Osteocyte (in vitro differentiated cells): ENCODE results near the gene CADPS2. TPM values are rescaled to one million over a fixed set of nuclear protein-coding genes. Genes with fewer than 3 reads are reported as not detected.

Source experiments
- DNase-seq: peaks from one replicate; pipeline ENCODE4 v3.0.0; 2021; ENCODE audit warnings: mixed read lengths; ENCODE audit not compliant: unreplicated experiment; ENCODE audit errors: extremely low spot score
- H3K27ac Mint-ChIP-seq: one replicate; pipeline ENCODE4 v1.8.0; 2021; ENCODE audit warnings: mild to moderate bottlenecking, mixed read lengths; ENCODE audit not compliant: unreplicated experiment
- H3K27me3 Mint-ChIP-seq: one replicate; pipeline ENCODE4 v1.8.0; 2021; ENCODE audit warnings: mixed read lengths; ENCODE audit not compliant: unreplicated experiment
- H3K36me3 Mint-ChIP-seq: one replicate; pipeline ENCODE4 v1.8.0; 2021; ENCODE audit warnings: mixed read lengths; ENCODE audit not compliant: unreplicated experiment
- H3K4me1 Mint-ChIP-seq: one replicate; pipeline ENCODE4 v1.8.0; 2021; ENCODE audit warnings: mixed read lengths; ENCODE audit not compliant: unreplicated experiment
- H3K4me3 Mint-ChIP-seq: one replicate; pipeline ENCODE4 v1.8.0; 2021; ENCODE audit warnings: mild to moderate bottlenecking, moderate library complexity, mixed read lengths; ENCODE audit not compliant: unreplicated experiment
- H3K9me3 Mint-ChIP-seq: one replicate; pipeline ENCODE4 v1.8.0; 2021; ENCODE audit warnings: mixed read lengths; ENCODE audit not compliant: unreplicated experiment
- CTCF ChIP-seq: fragments of 200-600 bp; sonication (generic); IDR thresholded peaks from 2 replicates; pipeline ENCODE4 v1.5.0; 2021; ENCODE audit warnings: antibody characterized with exemption, mild to moderate bottlenecking, moderate library complexity
- total RNA-seq: library from RNA; stranded (reverse); gene quantifications from 2 replicates; pipeline ENCODE4 v1.2.1, GENCODE V29; 2021

CADPS2 gene
- total RNA-seq, 1 donor from 2014 or later: 0.81 TPM

- Mint-ChIP-seq H3K27me3 (no peaks in the 10 kb centered on the region), H3K36me3 (no peaks in the 10 kb centered on the region), H3K4me3 (no peak overlapping the region), H3K9me3 (no peaks in the 10 kb centered on the region), H3K27ac (no peak overlapping the region), H3K4me1 (no peaks in the 10 kb centered on the region)
- no peak for TF ChIP-seq CTCF
- no peak for DNase-seq
Observed at GRCh38 chr7:122902751-122903495, 16.7 kb upstream of the CADPS2 start.

GRCh38 chr7:122901250-122901649 is 15.0 kb upstream of the CADPS2 start:
- no peaks in the 10 kb centered on the region for H3K27me3 Mint-ChIP-seq

GRCh38 chr7:122896509-122896908 is 10.2 kb upstream of the CADPS2 start:
- no peak for TF ChIP-seq CTCF
- Mint-ChIP-seq H3K4me3 (no peak overlapping the region), H3K4me1 (no peaks in the 10 kb centered on the region), H3K36me3 (no peaks in the 10 kb centered on the region), H3K27ac (no peak overlapping the region), H3K27me3 (peaks cover 1% of the 10 kb centered on the region), H3K9me3 (no peaks in the 10 kb centered on the region)
- DNase-seq: no peak

More at GRCh38 chr7:122901250-122901649, 15.0 kb upstream of the CADPS2 start:
- Mint-ChIP-seq H3K27ac (no peak overlapping the region), H3K36me3 (no peaks in the 10 kb centered on the region), H3K4me1 (no peaks in the 10 kb centered on the region), H3K4me3 (no peak overlapping the region), H3K9me3 (no peaks in the 10 kb centered on the region)
- no peak for TF ChIP-seq CTCF
- no peak for DNase-seq

- no peaks in the 10 kb centered on the region for H3K4me1 Mint-ChIP-seq
- H3K27ac Mint-ChIP-seq: no peak overlapping the region
- H3K27me3 Mint-ChIP-seq: peaks cover 25% of the 10 kb centered on the region
- H3K4me3 Mint-ChIP-seq: no peak overlapping the region
- no peaks in the 10 kb centered on the region for H3K36me3 Mint-ChIP-seq
- H3K9me3 Mint-ChIP-seq: no peaks in the 10 kb centered on the region
- no peak for TF ChIP-seq CTCF
- no peak for DNase-seq
Observed at GRCh38 chr7:122893486-122893885, 7.2 kb upstream of the CADPS2 start.

GRCh38 chr7:122889116-122889515 is 2.9 kb upstream of the CADPS2 start:
- Mint-ChIP-seq H3K27ac (no peak overlapping the region), H3K36me3 (no peaks in the 10 kb centered on the region), H3K27me3 (peaks cover 53% of the 10 kb centered on the region), H3K4me1 (peaks cover 10% of the 10 kb centered on the region), H3K9me3 (no peaks in the 10 kb centered on the region), H3K4me3 (no peak overlapping the region)
- TF ChIP-seq CTCF: no peak
- DNase-seq: no peak
